ENCODE results near the gene OR10T2.

- TF ChIP-seq CTCF (IDR thresholded peaks at IDR 0.05; ENCODE audit: low read length) (no peak), EZH2phosphoT487 (IDR thresholded peaks at IDR 0.05; ENCODE audit: low read length) (no peak), EZH2 (optimal IDR thresholded peaks at IDR 0.05; ENCODE audit: low read depth, low read length) (no peak)
Measured at GRCh38 chr1:158356616-158357015, 42.6 kb downstream of the OR10T2 start.
